ENCODE results near the gene NDE1.

GRCh38 chr16:15602285-15603044 is 47.6 kb upstream of the NDE1 start:
- TF ChIP-seq CTCF (IDR thresholded peaks at IDR 0.05; ENCODE audit: low read length) (no peak), EZH2phosphoT487 (IDR thresholded peaks at IDR 0.05; ENCODE audit: low read length) (no peak)
